Body of pancreas (tissue), 4 donors: ENCODE measurements around the gene SNRNP27. TPM values are rescaled to one million over a fixed set of nuclear protein-coding genes. Genes with fewer than 3 reads are reported as not detected.

Source experiments
- ATAC-seq: fragments of 150-250 bp; one replicate; pipeline ENCODE4 v1.9.1; 2016
- DNase-seq, 4 donors: peaks; one replicate each; pipeline ENCODE4 v3.0.0-alpha.2; 2019
- H3K27ac ChIP-seq, 4 donors: fragments of 200-600 bp; sonication (generic); 1 replicate in 3 of 4; 2 replicates in 1 of 4; pipeline versions ENCODE4 v1.5.1 to v1.6.1; 2016 to 2019; ENCODE audit warnings: mild to moderate bottlenecking in 1 of 4, mixed read lengths in 1 of 4, moderate library complexity in 1 of 4
- H3K27me3 ChIP-seq, 2 donors: fragments of 200-600 bp; sonication (generic); one replicate each; pipeline ENCODE4 v1.6.0; 2016; ENCODE audit warnings: mild to moderate bottlenecking in 1 of 2
- H3K36me3 ChIP-seq, 2 donors: fragments of 200-600 bp; sonication (generic); replicated peaks in 1 of 2; 2 replicates each; pipeline ENCODE4 v1.5.1; 2016; ENCODE audit warnings: low read depth in 2 of 2; ENCODE audit not compliant: insufficient read depth in 1 of 2
- H3K4me1 ChIP-seq: fragments of 200-600 bp; sonication (generic); one replicate; pipeline ENCODE4 v1.6.0; 2016
- H3K4me3 ChIP-seq, 2 donors: fragments of 200-600 bp; sonication (generic); 1 replicate in 1 of 2; 2 replicates in 1 of 2; pipeline ENCODE4 v1.5.1; 2016 to 2019
- H3K9me3 ChIP-seq, 3 donors: fragments of 200-600 bp; sonication (generic); 1 replicate in 2 of 3; 2 replicates in 1 of 3; pipeline ENCODE4 v1.5.1; 2016
- POLR2A ChIP-seq, 3 donors: fragments of 450-650 bp; IDR thresholded peaks; one replicate each; pipeline ENCODE4 v1.6.1; 2016; ENCODE audit warnings: antibody characterized with exemption in 3 of 3, mild to moderate bottlenecking in 2 of 3
- WGBS, 2 donors: methylation state at CpG; one replicate each; pipeline ENCODE4 v1.1.5; 2017; 5-methylcytosine and 5-hydroxymethylcytosine counted together
- intact Hi-C: fragments of 100-400 bp; cut with DNase I; formaldehyde crosslinking; loops from one replicate; pipeline ENCODE4 v1.15.1; 2023
- total RNA-seq, 2 donors: library from RNA; depleted of rRNA; stranded (reverse); fragments of >200 nt; gene quantifications; one replicate each; pipeline ENCODE4 v1.1.0, GENCODE V29; 2016
- TF ChIP-seq, protein P1 (sequence below), 7 experiments: fragments of 450-650 bp in 4 of 7; fragments of 200-600 bp in 3 of 7; sonication (generic) in 3 of 7; IDR thresholded peaks; one replicate each; pipeline ENCODE4 v1.5.1; 2016 to 2019; ENCODE audit warnings: antibody characterized with exemption in 7 of 7

Gene SNRNP27
- 10 to 100 TPM; 28.0 to 34.0 TPM for total RNA-seq

DNA sequence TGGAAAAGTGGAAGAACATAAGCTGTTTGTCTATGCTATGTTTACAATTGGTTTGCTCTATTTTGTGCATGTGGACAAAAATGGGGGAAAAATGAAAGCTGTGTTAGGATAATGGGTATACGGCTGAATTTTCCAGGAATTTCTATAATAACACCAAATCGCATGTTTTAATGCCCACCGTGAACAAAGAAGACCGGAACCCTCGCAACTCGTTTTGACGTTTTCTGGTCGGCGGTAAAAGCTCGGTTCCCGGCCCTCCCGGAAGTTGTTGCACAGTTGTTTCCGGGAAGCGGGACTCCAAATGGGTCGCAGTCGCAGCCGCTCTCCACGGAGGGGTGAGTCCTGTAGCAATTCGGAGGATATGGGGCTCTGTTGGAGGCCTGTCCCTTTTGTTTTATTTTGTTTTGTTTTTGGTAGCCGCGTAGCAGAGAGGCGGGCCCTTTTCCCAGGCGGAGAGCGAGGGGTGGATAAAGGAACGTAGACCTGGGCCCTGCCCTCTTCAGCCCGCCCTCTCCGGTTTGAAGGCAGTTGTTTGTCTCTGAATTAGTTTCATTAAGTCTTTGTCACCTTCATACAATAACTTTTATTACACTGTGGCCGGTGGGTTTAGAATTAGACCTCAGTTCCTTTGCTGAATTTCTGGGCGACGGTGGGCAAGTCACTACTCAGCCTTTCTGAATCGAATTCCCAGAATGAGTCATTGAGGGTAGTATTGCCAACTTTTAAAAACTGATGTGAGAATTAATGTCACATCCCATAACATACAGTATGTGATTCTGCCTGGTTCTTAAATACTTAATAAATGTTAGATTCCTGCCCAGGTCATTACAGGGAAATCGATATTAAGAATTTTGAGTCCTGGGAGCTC, at the start of gene SNRNP27:
TSS of gene SNRNP27 (plus strand) at position 273 of the 868 bp plus-strand sequence. CDS start at position 302, 29 bp downstream.
- no peaks in the 10 kb centered on the region for H3K27me3 ChIP-seq
- WGBS, 2 donors, result 0 to 1% methylated on average over 30 to 32 of the region's 32 CpGs
- H3K27ac ChIP-seq, result peak within 1 kb of the TSS; percentile 48 to 83 (median 76)
- TF ChIP-seq POLR2A (IDR thresholded peaks at IDR 0.05), result peak in 2 of 3 donors; percentile 76
- TF ChIP-seq, protein P1, sequence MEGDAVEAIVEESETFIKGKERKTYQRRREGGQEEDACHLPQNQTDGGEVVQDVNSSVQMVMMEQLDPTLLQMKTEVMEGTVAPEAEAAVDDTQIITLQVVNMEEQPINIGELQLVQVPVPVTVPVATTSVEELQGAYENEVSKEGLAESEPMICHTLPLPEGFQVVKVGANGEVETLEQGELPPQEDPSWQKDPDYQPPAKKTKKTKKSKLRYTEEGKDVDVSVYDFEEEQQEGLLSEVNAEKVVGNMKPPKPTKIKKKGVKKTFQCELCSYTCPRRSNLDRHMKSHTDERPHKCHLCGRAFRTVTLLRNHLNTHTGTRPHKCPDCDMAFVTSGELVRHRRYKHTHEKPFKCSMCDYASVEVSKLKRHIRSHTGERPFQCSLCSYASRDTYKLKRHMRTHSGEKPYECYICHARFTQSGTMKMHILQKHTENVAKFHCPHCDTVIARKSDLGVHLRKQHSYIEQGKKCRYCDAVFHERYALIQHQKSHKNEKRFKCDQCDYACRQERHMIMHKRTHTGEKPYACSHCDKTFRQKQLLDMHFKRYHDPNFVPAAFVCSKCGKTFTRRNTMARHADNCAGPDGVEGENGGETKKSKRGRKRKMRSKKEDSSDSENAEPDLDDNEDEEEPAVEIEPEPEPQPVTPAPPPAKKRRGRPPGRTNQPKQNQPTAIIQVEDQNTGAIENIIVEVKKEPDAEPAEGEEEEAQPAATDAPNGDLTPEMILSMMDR (IDR thresholded peaks at IDR 0.05), result no peak
- DNase-seq, result peak; percentile 81 to 82 (median 82)
- peak; percentile 92 for ATAC-seq
- H3K4me3 ChIP-seq, result peak within 1 kb of the TSS; percentile 50 to 66
- peaks cover 0 to 7% of the 10 kb centered on the region in 2 donors for H3K36me3 ChIP-seq
- intact Hi-C loops, result no loop called here
- peaks cover 16% of the 10 kb centered on the region for H3K4me1 ChIP-seq
- no peaks in the 10 kb centered on the region for H3K9me3 ChIP-seq

- Histone ChIP-seq H3K9me3 (no peaks in the 10 kb centered on the region), H3K36me3 (peaks cover 0 to 11% of the 10 kb centered on the region in 2 donors), H3K4me1 (no peaks in the 10 kb centered on the region), H3K27me3 (no peaks in the 10 kb centered on the region), H3K27ac (no peak overlapping the region), H3K4me3 (no peak overlapping the region)
- ATAC-seq (no peak), DNase-seq (no peak)
- TF ChIP-seq, protein P1 (IDR thresholded peaks at IDR 0.05), result no peak
- TF ChIP-seq POLR2A (IDR thresholded peaks at IDR 0.05), result no peak
- intact Hi-C loops, result no loop called here
Observed at GRCh38 chr2:69843993-69844392, 49.8 kb upstream of the SNRNP27 start.

GRCh38 chr2:69844560-69844959, 49.2 kb upstream of the SNRNP27 start:
- H3K4me1 ChIP-seq, result no peaks in the 10 kb centered on the region
- intact Hi-C loops, result no loop called here
- H3K36me3 ChIP-seq, result peaks cover 0 to 10% of the 10 kb centered on the region in 2 donors
- DNase-seq (no peak), ATAC-seq (no peak)
- H3K4me3 ChIP-seq, result no peak overlapping the region
- H3K9me3 ChIP-seq, result no peaks in the 10 kb centered on the region
- no peak for TF ChIP-seq POLR2A (IDR thresholded peaks at IDR 0.05)
- TF ChIP-seq, protein P1 (IDR thresholded peaks at IDR 0.05), result no peak
- H3K27me3 ChIP-seq, result no peaks in the 10 kb centered on the region
- H3K27ac ChIP-seq, result no peak overlapping the region
- WGBS, 2 donors, result 94 to 100% methylated on average over 3 of the region's 3 CpGs

DNA sequence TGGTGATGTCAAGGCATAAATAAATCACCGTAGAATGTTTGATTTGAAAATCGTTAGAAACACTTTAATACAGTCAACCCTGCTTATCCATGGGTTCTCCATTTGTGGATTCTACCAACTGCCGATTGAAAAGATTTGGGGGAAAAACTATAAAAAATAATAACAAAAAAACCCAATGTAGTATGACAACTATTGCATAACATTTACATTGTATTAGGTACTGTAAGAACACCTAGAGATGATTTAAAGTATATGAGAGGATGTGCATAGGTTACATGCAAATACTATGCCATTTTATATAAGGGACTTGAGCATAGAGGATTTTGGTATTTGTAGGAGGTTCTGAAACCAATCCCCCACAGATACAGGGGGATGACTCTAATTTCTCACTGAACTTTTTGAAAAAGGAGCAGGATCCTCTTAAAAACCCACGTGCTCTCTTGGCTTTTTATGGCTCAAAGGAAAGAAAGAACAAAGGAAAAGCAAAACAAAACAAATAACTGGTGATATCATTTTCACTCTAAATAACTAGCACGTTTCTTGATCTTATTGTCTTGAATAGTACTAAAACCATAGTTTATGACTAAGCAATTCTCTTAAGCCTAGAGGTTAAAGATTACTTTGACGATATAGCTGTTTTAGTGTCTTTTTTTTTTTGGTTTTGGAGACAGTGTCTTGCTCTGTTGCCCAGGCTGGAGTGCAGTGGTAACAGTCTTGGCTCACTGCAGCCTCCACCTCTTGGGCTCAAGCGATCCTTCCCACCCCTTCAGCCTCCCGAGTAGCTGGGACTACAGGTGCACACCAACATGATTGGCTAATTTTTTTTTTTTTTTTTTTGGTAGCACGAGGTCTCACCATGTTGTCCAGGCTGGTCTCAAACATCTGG, 47.3 kb upstream of the SNRNP27 start:
- H3K27me3 ChIP-seq, result no peaks in the 10 kb centered on the region
- H3K4me1 ChIP-seq, result no peaks in the 10 kb centered on the region
- H3K9me3 ChIP-seq, result no peaks in the 10 kb centered on the region
- TF ChIP-seq POLR2A (IDR thresholded peaks at IDR 0.05), result no peak
- TF ChIP-seq, protein P1 (IDR thresholded peaks at IDR 0.05), result no peak
- 85 to 86% methylated on average over 9 of the region's 9 CpGs for WGBS, 2 donors
- H3K27ac ChIP-seq, result no peak overlapping the region
- intact Hi-C loops, result no loop called here
- ATAC-seq (no peak), DNase-seq (no peak)
- peaks cover 0 to 10% of the 10 kb centered on the region in 2 donors for H3K36me3 ChIP-seq
- no peak overlapping the region for H3K4me3 ChIP-seq
